Measurements from ENCODE around the gene PACRG. TPM values are rescaled to one million over a fixed set of nuclear protein-coding genes. Genes with fewer than 3 reads are reported as not detected.

PACRG gene
- total RNA-seq, 4 donors from 2014 or later: 0.29 to 1.6 (median 0.61) TPM

DNA sequence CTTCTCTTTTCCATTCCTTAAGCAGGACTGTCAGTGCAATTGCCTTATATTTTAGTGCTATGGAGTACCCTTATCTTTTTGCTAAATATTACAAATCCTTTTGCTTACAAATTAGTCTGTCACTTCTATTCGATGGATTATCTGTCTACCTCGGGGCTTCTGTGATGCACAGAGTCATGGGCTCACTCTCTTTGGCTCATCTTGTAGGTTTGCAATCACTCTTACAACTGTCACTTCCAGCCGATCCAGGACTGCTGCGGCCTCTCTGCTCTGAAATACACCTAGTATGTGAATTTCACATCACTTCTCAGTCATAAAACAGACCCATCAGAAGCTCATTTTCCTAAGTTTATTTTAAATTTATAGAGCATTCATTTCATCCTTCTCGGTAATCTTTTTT lies 393.5 kb downstream of the PACRG start:
- no peaks in the 10 kb centered on the region for H3K4me1 ChIP-seq
- no peaks in the 10 kb centered on the region for H3K9me3 ChIP-seq
- TF ChIP-seq, protein P1, sequence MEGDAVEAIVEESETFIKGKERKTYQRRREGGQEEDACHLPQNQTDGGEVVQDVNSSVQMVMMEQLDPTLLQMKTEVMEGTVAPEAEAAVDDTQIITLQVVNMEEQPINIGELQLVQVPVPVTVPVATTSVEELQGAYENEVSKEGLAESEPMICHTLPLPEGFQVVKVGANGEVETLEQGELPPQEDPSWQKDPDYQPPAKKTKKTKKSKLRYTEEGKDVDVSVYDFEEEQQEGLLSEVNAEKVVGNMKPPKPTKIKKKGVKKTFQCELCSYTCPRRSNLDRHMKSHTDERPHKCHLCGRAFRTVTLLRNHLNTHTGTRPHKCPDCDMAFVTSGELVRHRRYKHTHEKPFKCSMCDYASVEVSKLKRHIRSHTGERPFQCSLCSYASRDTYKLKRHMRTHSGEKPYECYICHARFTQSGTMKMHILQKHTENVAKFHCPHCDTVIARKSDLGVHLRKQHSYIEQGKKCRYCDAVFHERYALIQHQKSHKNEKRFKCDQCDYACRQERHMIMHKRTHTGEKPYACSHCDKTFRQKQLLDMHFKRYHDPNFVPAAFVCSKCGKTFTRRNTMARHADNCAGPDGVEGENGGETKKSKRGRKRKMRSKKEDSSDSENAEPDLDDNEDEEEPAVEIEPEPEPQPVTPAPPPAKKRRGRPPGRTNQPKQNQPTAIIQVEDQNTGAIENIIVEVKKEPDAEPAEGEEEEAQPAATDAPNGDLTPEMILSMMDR (IDR thresholded peaks at IDR 0.05 in 4 of 5, conservative IDR thresholded peaks at IDR 0.05 in 1 of 5): no peak
- TF ChIP-seq POLR2A (IDR thresholded peaks at IDR 0.05): no peak
- no peak for DNase-seq
- H3K36me3 ChIP-seq: no peaks in the 10 kb centered on the region
- H3K4me3 ChIP-seq: no peak overlapping the region
- H3K27me3 ChIP-seq: no peaks in the 10 kb centered on the region
- no peak overlapping the region for H3K27ac ChIP-seq
- ATAC-seq: no peak
- intact Hi-C loops (cut with DNase I; ENCODE audit: low total_unique reads) (no loop called here), in situ Hi-C loops (cut with MboI; ENCODE audit: low sequenced_read_pairs in 4 of 4) (no loop called here)

DNA sequence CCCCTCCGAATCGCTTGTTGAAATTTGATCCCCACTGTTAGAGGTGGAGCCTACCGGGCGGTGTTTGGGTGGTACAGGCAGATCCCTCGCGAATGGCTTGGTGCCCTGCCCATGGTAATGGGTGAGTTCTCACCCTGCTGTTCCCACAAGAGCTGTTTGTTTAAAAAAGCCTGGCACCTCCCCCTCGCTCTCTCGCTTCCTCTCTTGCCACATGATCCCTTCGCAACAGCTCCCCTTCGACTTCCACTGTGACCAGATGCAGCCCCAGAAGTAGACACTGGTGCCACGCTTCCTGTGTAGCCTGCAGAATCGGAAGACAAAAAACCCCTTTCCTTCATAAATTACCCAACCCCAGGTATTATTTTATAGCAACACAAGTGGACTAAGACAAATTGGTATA lies 394.6 kb downstream of the PACRG start:
- Histone ChIP-seq H3K36me3 (no peaks in the 10 kb centered on the region), H3K27me3 (no peaks in the 10 kb centered on the region), H3K27ac (no peak overlapping the region), H3K4me1 (no peaks in the 10 kb centered on the region), H3K4me3 (no peak overlapping the region), H3K9me3 (no peaks in the 10 kb centered on the region)
- TF ChIP-seq, protein P1 (IDR thresholded peaks at IDR 0.05 in 4 of 5, conservative IDR thresholded peaks at IDR 0.05 in 1 of 5): no peak
- no peak for TF ChIP-seq POLR2A (IDR thresholded peaks at IDR 0.05)
- in situ Hi-C loops (cut with MboI; ENCODE audit: low sequenced_read_pairs in 4 of 4): no loop called here
- intact Hi-C loops (cut with DNase I; ENCODE audit: low total_unique reads): no loop called here
- no peak for DNase-seq
- no peak for ATAC-seq

DNA sequence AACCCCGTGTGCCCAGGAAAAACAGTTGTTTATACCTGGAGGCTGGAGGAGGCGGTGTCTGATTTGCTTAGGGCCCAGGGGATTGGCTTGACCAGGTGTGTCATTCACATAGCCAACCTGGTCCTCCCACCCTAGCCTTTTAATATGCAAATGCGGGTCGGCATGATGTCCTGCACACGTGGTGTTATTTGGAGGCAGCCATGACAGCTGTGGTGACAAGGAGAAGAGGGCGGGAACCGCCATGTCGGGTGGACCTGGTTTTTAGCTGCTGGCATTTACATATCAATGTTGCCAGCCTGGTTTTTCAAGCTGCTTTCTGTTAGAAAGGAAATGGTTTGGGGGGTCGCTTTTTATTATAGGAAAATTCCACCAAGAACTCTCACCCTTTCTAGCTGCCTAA lies 395.3 kb downstream of the PACRG start:
- intact Hi-C loops (cut with DNase I; ENCODE audit: low total_unique reads): no loop called here
- ATAC-seq: no peak

DNA sequence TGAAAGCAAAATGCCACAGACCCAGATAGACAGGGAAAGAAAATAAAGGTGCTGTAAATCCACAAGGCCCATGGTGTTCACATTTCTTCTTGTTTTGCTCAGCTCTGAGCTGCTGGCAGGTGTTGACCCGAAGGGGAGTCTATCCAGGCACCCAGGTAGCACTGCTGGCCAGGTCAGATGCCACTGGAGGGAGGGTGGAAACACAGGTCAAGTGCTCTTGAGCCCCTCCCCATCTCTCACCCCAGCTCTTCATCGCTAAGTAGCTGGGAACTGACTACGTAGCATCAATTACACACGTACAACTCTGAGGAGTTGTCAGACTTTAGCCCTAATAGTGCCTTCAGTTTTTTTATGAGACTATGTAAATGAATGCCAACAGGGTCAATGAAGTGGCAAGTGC lies 399.0 kb downstream of the PACRG start:
- Histone ChIP-seq H3K27ac (no peak overlapping the region), H3K4me3 (no peak overlapping the region), H3K9me3 (no peaks in the 10 kb centered on the region), H3K27me3 (no peaks in the 10 kb centered on the region), H3K36me3 (no peaks in the 10 kb centered on the region), H3K4me1 (peaks cover 0 to 4% of the 10 kb centered on the region in 2 donors)
- TF ChIP-seq, protein P1 (IDR thresholded peaks at IDR 0.05 in 4 of 5, conservative IDR thresholded peaks at IDR 0.05 in 1 of 5): no peak
- TF ChIP-seq POLR2A (IDR thresholded peaks at IDR 0.05): no peak
- in situ Hi-C loops (cut with MboI; ENCODE audit: low sequenced_read_pairs in 4 of 4): no loop called here
- ATAC-seq (no peak), DNase-seq (no peak)
- intact Hi-C loops (cut with DNase I; ENCODE audit: low total_unique reads): no loop called here

More for the DNA sequence above, 395.3 kb downstream of the PACRG start:
- no peaks in the 10 kb centered on the region for H3K27me3 ChIP-seq
- no peak for DNase-seq
- H3K4me3 ChIP-seq: no peak overlapping the region
- TF ChIP-seq, protein P1 (IDR thresholded peaks at IDR 0.05 in 4 of 5, conservative IDR thresholded peaks at IDR 0.05 in 1 of 5): no peak
- no peak for TF ChIP-seq POLR2A (IDR thresholded peaks at IDR 0.05)
- no peaks in the 10 kb centered on the region for H3K36me3 ChIP-seq
- H3K4me1 ChIP-seq: peaks cover 0 to 2% of the 10 kb centered on the region in 2 donors
- no peaks in the 10 kb centered on the region for H3K9me3 ChIP-seq
- in situ Hi-C loops (cut with MboI; ENCODE audit: low sequenced_read_pairs in 4 of 4): no loop called here
- H3K27ac ChIP-seq: no peak overlapping the region

DNA sequence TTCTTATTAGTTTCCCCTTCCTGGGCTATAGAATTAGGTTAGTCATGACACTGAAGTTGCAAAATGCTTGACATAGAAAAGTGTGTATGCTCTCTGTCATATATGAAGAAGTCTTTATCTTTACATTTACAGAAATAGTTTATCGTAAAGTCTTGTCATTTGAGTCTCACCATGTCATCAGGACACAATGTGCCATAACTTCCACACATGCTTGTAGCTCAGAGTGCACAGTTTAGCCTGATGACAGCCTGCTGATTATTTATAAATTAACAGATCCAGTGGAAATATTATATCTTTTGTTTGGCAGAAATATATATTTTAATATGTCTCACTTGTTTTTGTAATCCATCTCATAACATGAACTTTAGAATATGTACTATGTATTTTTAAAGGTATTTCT lies 399.8 kb downstream of the PACRG start:
- ATAC-seq (no peak), DNase-seq (no peak)
- H3K9me3 ChIP-seq: no peaks in the 10 kb centered on the region
- TF ChIP-seq, protein P1 (IDR thresholded peaks at IDR 0.05 in 4 of 5, conservative IDR thresholded peaks at IDR 0.05 in 1 of 5): no peak
- no peak for TF ChIP-seq POLR2A (IDR thresholded peaks at IDR 0.05)
- no peak overlapping the region for H3K27ac ChIP-seq
- no peaks in the 10 kb centered on the region for H3K36me3 ChIP-seq
- H3K4me1 ChIP-seq: peaks cover 0 to 4% of the 10 kb centered on the region in 2 donors
- intact Hi-C loops (cut with DNase I; ENCODE audit: low total_unique reads): no loop called here
- H3K4me3 ChIP-seq: no peak overlapping the region
- in situ Hi-C loops (cut with MboI; ENCODE audit: low sequenced_read_pairs in 4 of 4): no loop called here
- no peaks in the 10 kb centered on the region for H3K27me3 ChIP-seq

Measured in gastrocnemius medialis (tissue), 4 donors.